ENCODE results near the gene CD248.
A peak's percentile ranks its signal among the peaks of the same experiment; 100 is the strongest.

Gene CD248

GRCh38 chr11:66347425-66348276, 30.8 kb upstream of the CD248 start, which contains the start of gene B4GAT1 (continued):
- peak; percentile 65 for TF ChIP-seq ZNF629 (tag by site-specific recombination; IDR thresholded peaks at IDR 0.05)

- no peaks in the 10 kb centered on the region for H3K9me3 ChIP-seq (ENCODE audit: control insufficient read depth, insufficient read depth, low read depth, low read length)
- H3K4me1 ChIP-seq (ENCODE audit: control insufficient read depth, insufficient read depth, low read length): no peaks in the 10 kb centered on the region
- CTCF ChIA-PET: interaction anchor here (0.7 to 3.0 kb wide), 5 partner anchors 12 to 88 kb away, joined by 3 to 14 read pairs (median 11); no protein-coding TSS in a partner anchor
- H3K4me3 ChIP-seq (ENCODE audit: low read depth, low read length): peak overlapping the region; percentile 96
- peaks cover 0 to 21% of the 10 kb centered on the region in 2 experiments; a peak in 2 of 3 replicates for H3K36me3 ChIP-seq (ENCODE audit: control insufficient read depth in 2 of 2, insufficient read depth in 1 of 2, low read length in 2 of 2)
- POLR2A ChIA-PET: interaction anchor here (1.1 to 4.3 kb wide), 2 partner anchors 11 to 34 kb away, joined by 3 to 18 read pairs; partner anchors contain the start of gene RIN1
- peak overlapping the region; percentile 89 for H3K27ac ChIP-seq (ENCODE audit: extremely low read depth, low read depth, low read length)
- TF ChIP-seq ZNF639 (tag by site-specific recombination; IDR thresholded peaks at IDR 0.05) (no peak), ZBTB8A (tag by site-specific recombination; IDR thresholded peaks at IDR 0.05) (no peak), MEIS1 (CRISPR knock-in tag; IDR thresholded peaks at IDR 0.05; ENCODE audit: borderline replicate concordance) (no peak), ZEB2 (tag by site-specific recombination; IDR thresholded peaks at IDR 0.05) (no peak), ZNF610 (tag by site-specific recombination; IDR thresholded peaks at IDR 0.05; ENCODE audit: borderline replicate concordance) (no peak), ZNF571 (tag by site-specific recombination; IDR thresholded peaks at IDR 0.05) (no peak), ZNF626 (tag by site-specific recombination; IDR thresholded peaks at IDR 0.05) (no peak), SALL2 (tag by site-specific recombination; IDR thresholded peaks at IDR 0.05; ENCODE audit: borderline replicate concordance) (no peak), ZNF600 (tag by site-specific recombination; IDR thresholded peaks at IDR 0.05) (0 out of 2 replicates have a peak, but pooled peaks have one; percentile 25), SP3 (tag by site-specific recombination; IDR thresholded peaks at IDR 0.05) (no peak), REST (tag by site-specific recombination; IDR thresholded peaks at IDR 0.05) (peak; percentile 58; the same call in 1 of the 2 replicates), ZBTB26 (tag by site-specific recombination; optimal IDR thresholded peaks at IDR 0.05) (peak; percentile 26), ZBTB48 (tag by site-specific recombination; IDR thresholded peaks at IDR 0.05) (no peak), ZNF747 (tag by site-specific recombination; IDR thresholded peaks at IDR 0.05) (no peak), KLF17 (tag by site-specific recombination; IDR thresholded peaks at IDR 0.05) (0 out of 2 replicates have a peak, but pooled peaks have one; percentile 20), ZNF223 (tag by site-specific recombination; IDR thresholded peaks at IDR 0.05) (no peak), MZF1 (tag by site-specific recombination; IDR thresholded peaks at IDR 0.05; ENCODE audit: borderline replicate concordance) (no peak), ZNF416 (tag by site-specific recombination; IDR thresholded peaks at IDR 0.05) (no peak), ZBTB20 (tag by site-specific recombination; IDR thresholded peaks at IDR 0.05) (peak; percentile 16; the same call in 1 of the 2 replicates), ZNF580 (tag by site-specific recombination; IDR thresholded peaks at IDR 0.05) (no peak), HOXA7 (CRISPR knock-in tag; IDR thresholded peaks at IDR 0.05; ENCODE audit: borderline replicate concordance) (no peak), ZNF148 (tag by site-specific recombination; IDR thresholded peaks at IDR 0.05; ENCODE audit: borderline replicate concordance) (no peak)
These were observed 29.9 kb upstream of the CD248 start for GRCh38 chr11:66346476-66347424.
